Endothelial cell (in vitro differentiated cells): ENCODE measurements around the gene COBLL1. TPM values are rescaled to one million over a fixed set of nuclear protein-coding genes. Genes with fewer than 3 reads are reported as not detected.

Source experiments
- DNase-seq: peaks from one replicate; pipeline ENCODE4 v3.0.0; 2021; ENCODE audit warnings: low spot score
- H3K27ac Mint-ChIP-seq: one replicate; pipeline ENCODE4 v1.8.0; 2021; ENCODE audit warnings: mixed read lengths, inconsistent platforms; ENCODE audit not compliant: unreplicated experiment
- H3K27me3 Mint-ChIP-seq: one replicate; pipeline ENCODE4 v1.8.0; 2021; ENCODE audit warnings: mild to moderate bottlenecking, moderate library complexity, mixed read lengths, inconsistent platforms; ENCODE audit not compliant: unreplicated experiment
- H3K36me3 Mint-ChIP-seq: one replicate; pipeline ENCODE4 v1.8.0; 2021; ENCODE audit warnings: mild to moderate bottlenecking, low read depth, mixed read lengths, inconsistent platforms; ENCODE audit not compliant: unreplicated experiment
- H3K4me1 Mint-ChIP-seq: one replicate; pipeline ENCODE4 v1.8.0; 2021; ENCODE audit warnings: mild to moderate bottlenecking, mixed read lengths, inconsistent platforms; ENCODE audit not compliant: unreplicated experiment
- H3K4me3 Mint-ChIP-seq: one replicate; pipeline ENCODE4 v1.8.0; 2021; ENCODE audit warnings: mild to moderate bottlenecking, mixed read lengths, inconsistent platforms; ENCODE audit not compliant: unreplicated experiment
- H3K9me3 Mint-ChIP-seq: one replicate; pipeline ENCODE4 v1.8.0; 2021; ENCODE audit warnings: mixed read lengths, inconsistent platforms; ENCODE audit not compliant: unreplicated experiment
- total RNA-seq: library from RNA; stranded (reverse); fragmentation: NEBNext Ultra II Directional; extraction: Animal tissue kit (Norgen Biotek cat#: 25700); gene quantifications from one replicate; pipeline ENCODE4 v1.2.1, GENCODE V29; 2021; ENCODE audit not compliant: unreplicated experiment
- TF ChIP-seq, protein P1 (sequence below): fragments of 200-600 bp; sonication (generic); IDR thresholded peaks from one replicate; pipeline ENCODE4 v1.5.0; 2021; ENCODE audit warnings: antibody characterized with exemption; ENCODE audit not compliant: unreplicated experiment

Gene COBLL1
- total RNA-seq, 1 donor from 2014 or later = 46.6 TPM

DNA sequence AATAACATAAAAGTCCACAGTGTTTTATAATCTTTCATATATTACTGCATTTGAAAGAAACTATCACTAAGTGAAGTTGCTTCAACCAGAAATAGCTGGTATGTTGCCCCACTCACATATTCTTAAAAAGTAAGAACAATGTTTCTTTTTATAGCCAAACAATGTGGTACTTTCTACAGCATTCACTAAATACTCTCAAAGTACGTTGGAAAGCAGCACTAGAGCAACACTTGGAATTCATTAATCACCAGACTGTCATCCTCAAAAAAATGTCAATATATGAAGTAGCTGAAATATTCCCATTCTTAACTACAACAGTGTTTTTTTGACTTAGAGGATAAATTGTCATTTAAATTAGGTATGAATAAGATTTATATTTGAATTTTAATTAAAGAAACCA is 32.8 kb downstream of the COBLL1 start:
- Mint-ChIP-seq H3K27ac (no peak overlapping the region), H3K27me3 (no peaks in the 10 kb centered on the region), H3K4me3 (no peak overlapping the region), H3K36me3 (no peaks in the 10 kb centered on the region), H3K4me1 (no peaks in the 10 kb centered on the region), H3K9me3 (no peaks in the 10 kb centered on the region)
- no peak for DNase-seq
- TF ChIP-seq, protein P1, sequence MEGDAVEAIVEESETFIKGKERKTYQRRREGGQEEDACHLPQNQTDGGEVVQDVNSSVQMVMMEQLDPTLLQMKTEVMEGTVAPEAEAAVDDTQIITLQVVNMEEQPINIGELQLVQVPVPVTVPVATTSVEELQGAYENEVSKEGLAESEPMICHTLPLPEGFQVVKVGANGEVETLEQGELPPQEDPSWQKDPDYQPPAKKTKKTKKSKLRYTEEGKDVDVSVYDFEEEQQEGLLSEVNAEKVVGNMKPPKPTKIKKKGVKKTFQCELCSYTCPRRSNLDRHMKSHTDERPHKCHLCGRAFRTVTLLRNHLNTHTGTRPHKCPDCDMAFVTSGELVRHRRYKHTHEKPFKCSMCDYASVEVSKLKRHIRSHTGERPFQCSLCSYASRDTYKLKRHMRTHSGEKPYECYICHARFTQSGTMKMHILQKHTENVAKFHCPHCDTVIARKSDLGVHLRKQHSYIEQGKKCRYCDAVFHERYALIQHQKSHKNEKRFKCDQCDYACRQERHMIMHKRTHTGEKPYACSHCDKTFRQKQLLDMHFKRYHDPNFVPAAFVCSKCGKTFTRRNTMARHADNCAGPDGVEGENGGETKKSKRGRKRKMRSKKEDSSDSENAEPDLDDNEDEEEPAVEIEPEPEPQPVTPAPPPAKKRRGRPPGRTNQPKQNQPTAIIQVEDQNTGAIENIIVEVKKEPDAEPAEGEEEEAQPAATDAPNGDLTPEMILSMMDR = no peak

DNA sequence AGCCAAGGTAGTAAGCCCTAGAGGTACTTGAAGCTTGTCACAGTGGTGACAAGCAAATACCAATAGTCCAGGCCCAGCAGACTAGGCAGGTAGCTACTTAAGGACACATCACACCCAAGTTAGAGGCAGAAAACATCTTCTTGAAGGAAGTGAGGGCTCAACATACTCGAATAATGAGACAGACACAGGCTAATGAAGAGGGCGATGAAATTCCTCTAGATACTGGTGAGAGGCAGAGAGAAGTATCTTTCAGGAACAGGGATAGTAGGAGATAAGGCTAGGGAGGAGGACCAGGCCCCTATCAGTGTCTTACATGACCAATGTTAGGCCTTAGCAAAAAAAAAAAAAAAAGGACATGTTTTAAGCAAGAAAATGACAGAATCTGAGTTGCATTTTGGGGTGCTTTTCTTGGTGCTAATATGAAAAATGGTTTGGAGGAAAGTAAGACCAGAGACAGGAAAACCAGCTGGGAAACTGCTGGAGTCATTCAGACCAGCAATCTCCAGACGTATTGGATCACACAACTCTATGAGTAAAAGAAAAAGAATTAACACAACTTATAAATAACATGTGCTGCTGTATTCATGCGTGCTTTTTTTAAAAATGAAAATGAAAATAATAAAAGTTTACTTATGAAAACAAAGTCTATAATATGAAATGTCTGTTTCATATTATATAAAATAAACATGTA is 37.7 kb downstream of the COBLL1 start:
- Mint-ChIP-seq H3K9me3 (no peaks in the 10 kb centered on the region), H3K4me1 (peaks cover 5% of the 10 kb centered on the region), H3K27ac (no peak overlapping the region), H3K27me3 (no peaks in the 10 kb centered on the region), H3K4me3 (no peak overlapping the region), H3K36me3 (no peaks in the 10 kb centered on the region)
- no peak for DNase-seq
- TF ChIP-seq, protein P1 = no peak

DNA sequence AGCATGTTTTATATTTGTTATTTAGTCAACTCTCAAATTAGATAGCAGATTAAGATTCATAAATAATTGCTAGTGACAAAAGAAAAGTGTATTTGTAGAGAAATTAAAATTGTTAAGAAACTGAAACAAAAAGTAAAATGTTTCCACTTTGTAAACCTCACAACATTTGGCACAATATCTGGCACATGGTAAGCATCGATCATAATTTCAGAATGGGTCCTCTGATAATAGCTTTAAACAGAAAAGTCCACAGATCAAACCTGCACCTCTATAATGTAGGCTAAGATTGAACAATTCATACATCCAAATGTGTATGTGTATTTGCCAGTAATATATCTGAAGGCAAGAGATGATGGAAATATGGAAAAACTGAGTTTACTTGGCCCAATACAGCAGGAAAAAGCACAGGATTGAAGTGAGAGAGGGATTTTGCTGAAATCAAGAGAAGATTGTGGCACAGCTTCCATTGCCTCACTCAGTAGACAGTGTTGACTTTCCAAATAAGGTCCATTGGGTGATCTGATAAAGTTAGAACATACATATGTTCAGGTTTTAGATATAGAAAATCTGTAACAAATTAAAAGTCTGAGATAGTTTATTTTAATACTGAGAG is 39.4 kb downstream of the COBLL1 start:
- Mint-ChIP-seq H3K4me3 (no peak overlapping the region), H3K27ac (no peak overlapping the region), H3K4me1 (peaks cover 15% of the 10 kb centered on the region), H3K36me3 (no peaks in the 10 kb centered on the region), H3K27me3 (no peaks in the 10 kb centered on the region), H3K9me3 (no peaks in the 10 kb centered on the region)
- TF ChIP-seq, protein P1 = no peak
- DNase-seq = no peak

DNA sequence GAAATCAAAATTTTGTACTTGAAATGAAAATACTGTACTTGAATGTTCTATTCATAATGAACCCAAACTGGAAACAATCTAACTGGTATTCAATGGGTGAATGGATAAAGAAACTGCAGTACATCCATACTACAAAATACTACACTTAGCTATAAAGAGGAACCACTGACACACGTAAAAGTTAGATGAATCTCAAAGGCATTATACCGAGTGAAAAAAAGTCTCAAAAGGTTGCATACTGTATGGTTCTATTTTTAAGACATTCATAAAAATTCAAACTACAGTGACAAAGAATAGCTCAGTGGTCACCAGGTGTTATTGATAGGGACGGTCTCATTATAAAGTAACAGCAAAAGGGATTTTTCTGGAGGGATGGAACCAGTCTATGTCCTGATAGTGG is 41.1 kb downstream of the COBLL1 start:
- no peak overlapping the region for H3K4me3 Mint-ChIP-seq
- H3K27ac Mint-ChIP-seq = no peak overlapping the region
- peaks cover 20% of the 10 kb centered on the region for H3K4me1 Mint-ChIP-seq
- no peaks in the 10 kb centered on the region for H3K27me3 Mint-ChIP-seq
- no peak for DNase-seq
- TF ChIP-seq, protein P1 = no peak
- no peaks in the 10 kb centered on the region for H3K9me3 Mint-ChIP-seq
- no peaks in the 10 kb centered on the region for H3K36me3 Mint-ChIP-seq

DNA sequence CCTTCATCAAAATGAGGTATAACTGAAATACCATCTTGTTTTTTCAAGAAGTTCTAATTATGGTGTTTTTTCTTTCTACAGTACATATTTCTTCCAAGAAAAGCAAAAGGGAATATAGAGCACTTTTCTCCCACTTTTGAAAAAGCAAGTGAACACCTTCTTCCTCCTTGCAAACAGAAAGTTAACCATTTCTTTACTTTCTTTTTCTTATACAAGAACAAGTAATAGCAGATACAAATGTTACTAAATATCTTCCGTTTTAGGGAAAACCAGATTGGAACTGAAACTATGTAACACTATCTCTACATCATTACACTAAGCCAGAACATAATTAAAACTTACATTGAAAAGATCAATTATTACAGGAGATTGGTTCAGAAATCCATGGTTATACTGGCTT is 44.0 kb downstream of the COBLL1 start:
- Mint-ChIP-seq H3K4me3 (no peak overlapping the region), H3K4me1 (peaks cover 42% of the 10 kb centered on the region), H3K27me3 (no peaks in the 10 kb centered on the region), H3K27ac (no peak overlapping the region), H3K9me3 (no peaks in the 10 kb centered on the region), H3K36me3 (no peaks in the 10 kb centered on the region)
- TF ChIP-seq, protein P1 = no peak
- DNase-seq = no peak
